ENCODE data around the gene ELMO1.

ELMO1 gene

GRCh38 chr7:37290731-37291130 lies 157.9 kb downstream of the ELMO1 start:
- no peak for DNase-seq

DNA sequence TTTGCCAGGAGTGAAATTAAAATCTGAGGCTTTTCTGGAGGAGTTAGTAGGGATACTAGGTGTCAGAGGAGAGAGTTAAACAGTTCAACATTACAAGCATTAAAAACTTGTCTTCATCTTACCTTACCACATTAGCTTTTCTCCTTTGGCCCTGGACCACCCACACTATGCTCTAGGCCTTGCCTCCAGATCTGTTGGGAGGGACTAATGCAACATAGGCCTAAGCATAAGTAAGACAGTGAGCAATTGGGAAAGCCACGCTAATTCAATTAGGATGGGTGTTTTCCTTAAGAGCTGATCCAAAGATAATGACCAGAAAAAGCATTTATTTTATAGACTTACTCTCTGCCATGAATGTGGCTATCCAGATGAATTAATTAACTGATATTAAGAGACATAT lies 158.9 kb downstream of the ELMO1 start:
- DNase-seq: no peak

DNA sequence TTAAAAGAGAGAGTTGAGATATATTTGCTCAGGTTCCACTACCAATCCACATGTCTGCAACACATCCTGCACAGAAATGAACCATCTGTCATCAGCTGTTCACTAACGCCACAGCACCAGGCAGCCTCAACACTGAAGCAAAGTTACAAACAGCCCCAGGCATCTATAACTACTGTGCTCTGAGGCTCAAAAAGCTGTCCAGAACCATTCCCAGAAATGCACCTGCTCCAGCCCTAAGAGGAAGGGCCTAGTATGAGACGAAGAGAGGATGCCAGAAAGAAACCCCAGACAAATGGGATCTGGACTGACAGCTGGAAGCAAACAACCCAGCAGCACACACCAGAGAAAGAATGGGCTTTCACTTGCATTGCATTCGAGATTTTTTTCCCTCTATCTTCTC lies 159.3 kb downstream of the ELMO1 start:
- peak; percentile 4 for DNase-seq

DNA sequence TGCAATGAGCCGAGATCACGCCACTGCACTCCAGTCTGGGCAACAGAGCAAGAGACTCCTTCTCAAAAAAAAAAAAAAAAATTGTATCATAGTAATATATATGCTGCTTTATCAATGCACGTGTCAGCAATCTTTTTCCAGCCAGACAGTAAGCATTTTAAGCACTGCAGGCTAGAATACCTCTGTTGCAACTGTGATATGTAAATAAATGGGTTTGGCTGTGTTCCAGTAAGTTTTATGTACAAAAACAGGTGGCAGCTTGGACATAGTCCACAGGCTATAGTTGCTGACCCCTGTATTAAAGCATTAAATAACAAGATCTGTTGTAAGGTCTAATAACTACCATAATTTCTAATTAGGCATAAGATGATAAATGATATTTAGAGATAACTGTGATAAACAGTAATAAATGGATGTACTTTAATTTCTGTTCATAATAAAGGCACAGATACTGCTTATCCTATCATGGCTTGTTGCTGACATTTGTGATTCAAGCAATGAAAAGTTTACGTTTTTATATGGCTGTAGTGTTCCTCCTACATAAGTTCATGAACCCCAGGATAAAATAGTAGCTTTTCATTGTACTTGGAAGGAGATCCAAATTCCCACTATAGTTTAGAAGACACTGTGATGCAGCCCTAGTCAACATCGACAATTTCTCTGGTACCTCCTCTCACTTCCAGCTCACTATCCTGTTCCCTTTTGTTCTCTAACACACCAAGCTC lies 161.4 kb downstream of the ELMO1 start:
- peak; percentile 91 for DNase-seq

DNA sequence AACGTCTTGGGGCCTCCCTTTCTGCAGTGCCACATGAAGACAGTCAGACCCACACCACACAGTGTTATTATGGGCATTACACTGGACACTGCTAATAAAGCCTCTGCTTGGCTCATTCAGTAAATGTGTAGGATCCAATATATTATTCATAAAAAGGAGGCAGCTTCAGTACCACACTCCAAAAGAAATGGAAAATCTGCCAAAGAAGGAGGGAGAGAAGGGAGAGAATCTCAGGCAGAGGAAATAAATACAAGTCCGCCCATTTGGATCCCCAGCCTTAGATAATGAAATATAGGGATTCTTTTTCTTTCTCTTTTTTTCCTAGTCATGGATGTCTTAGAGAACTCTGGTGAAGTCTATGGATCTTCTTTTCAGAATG lies 162.2 kb downstream of the ELMO1 start:
- DNase-seq: no peak

DNA sequence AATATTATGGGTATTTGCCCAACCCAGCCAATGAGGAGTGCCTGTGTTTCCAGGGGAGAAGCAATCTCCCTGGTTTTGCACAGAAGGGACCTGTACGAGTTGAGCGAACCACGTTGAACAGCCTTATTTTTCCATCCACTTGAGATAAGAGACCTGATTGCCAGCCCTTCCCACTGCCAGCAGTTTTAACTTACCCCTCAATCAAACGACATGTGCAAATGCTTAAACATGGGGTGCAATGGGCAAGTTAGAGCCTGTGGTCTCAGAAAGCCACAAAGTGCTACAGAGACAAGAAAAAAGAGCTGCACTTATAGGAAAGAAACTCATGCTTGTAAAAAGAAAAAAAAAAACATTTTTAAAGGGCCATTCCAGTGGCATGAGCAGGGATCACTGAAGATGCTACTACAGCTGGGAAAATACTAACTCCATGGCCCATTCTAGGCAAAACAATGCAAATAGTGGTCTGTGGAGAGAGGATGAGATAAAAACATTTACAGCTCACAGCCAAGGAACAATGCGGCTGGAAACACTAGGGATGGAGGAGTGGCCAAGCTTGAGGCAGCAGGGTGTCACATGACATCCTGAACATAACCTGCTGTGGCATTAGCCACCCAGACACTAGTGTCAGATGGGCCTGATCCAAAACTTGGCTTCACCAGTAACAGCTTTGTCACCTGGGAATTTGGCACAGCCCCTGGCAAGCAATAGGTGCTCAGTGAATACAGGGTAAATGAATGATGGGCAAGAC lies 162.8 kb downstream of the ELMO1 start:
- peak; percentile 84 for DNase-seq

- DNase-seq: peak; percentile 54
These were observed 163.8 kb downstream of the ELMO1 start for GRCh38 chr7:37284805-37285231.

GRCh38 chr7:37284285-37284684 lies 164.4 kb downstream of the ELMO1 start:
- no peak for DNase-seq

DNA sequence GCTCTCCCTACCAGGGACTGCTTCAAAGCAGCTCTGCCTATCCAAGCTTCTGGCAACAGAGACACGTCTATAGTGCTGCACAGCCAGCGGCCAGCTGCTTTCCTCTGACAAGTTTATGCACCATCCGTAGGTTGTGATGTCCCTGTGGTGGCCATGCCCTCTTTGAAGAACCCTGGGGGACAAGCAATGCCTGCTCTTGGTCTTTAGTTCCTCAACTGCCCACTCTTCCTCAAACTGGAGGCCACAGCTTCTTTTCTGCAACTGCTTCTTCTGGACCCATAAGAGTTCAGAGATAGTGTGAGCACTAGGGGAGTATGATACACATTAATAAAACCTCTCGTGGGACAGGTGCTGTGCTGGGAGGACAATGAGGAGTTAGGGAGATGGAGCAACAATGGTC lies 164.9 kb downstream of the ELMO1 start:
- DNase-seq: no peak

- no peak for DNase-seq
These were observed 165.7 kb downstream of the ELMO1 start for GRCh38 chr7:37282927-37283326.

DNA sequence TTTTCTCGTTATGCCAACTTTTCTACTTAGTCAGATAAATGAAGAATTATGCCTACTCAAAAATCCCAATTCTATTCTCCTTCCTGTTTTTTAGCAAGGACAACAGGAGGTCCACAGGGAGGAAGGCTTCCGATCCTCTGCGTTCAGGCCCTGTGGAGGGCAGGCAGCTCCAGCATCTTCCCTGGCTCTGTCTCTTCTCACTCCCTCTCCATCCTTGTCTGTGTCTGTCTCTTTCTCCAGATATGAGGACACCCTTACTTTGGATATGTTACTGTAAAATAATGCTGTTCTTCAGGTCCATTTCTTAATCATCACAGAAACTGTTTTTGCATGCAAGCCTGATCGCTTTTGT lies 166.6 kb downstream of the ELMO1 start:
- no peak for DNase-seq

GRCh38 chr7:37281368-37282092 lies 167.1 kb downstream of the ELMO1 start:
- DNase-seq: no peak

GRCh38 chr7:37277513-37277912 lies 171.2 kb downstream of the ELMO1 start:
- no peak for DNase-seq

- no peak for DNase-seq
These were observed 173.5 kb downstream of the ELMO1 start for GRCh38 chr7:37275078-37275710.

DNA sequence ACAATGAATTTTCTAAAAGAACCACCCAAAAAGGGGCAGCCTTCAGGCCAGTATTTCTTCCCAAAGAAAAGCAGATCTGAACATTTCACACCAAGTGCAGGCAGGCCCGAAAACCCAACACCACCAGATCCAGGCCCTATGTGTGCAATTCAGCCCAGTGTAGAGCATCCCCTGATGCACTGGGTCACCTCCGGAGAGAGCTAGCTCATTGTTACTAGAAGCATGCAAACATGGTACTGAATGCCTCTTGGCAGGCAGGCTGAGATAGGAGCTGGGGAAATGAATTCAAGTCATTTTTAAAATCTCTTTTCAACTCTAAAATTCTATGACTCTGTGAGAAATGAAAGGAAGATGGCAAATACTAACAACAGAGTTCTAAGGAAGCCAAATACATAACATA lies 174.8 kb downstream of the ELMO1 start:
- DNase-seq: no peak

- no peak for DNase-seq
These were observed 178.8 kb downstream of the ELMO1 start for GRCh38 chr7:37269711-37270508.

GRCh38 chr7:37267251-37267650 lies 181.4 kb downstream of the ELMO1 start:
- DNase-seq: no peak

GRCh38 chr7:37265876-37266275 lies 182.8 kb downstream of the ELMO1 start:
- DNase-seq: no peak

DNA sequence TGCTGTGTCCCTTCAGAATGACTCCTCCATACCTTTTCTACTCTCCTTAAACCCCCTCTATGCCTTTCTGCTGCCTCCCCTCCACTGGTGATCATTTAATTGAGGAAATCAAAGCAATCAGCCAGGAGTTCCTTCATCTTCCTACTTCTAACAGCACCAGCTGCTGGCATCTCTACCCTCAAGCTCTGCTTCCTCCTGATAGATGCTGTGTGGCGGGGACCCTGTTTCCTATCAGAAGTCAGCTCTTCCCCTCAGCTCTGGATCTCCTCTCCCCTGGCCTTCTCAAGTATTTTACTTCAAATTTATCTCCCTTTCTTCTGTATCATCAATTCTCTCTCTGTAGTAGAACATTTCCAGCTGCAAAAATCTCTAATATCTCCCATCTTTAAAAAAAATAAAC lies 183.7 kb downstream of the ELMO1 start:
- no peak for DNase-seq

- DNase-seq: no peak
These were observed 186.5 kb downstream of the ELMO1 start for GRCh38 chr7:37262181-37262580.

- DNase-seq: no peak
These were observed 189.3 kb downstream of the ELMO1 start for GRCh38 chr7:37259319-37259821.

DNA sequence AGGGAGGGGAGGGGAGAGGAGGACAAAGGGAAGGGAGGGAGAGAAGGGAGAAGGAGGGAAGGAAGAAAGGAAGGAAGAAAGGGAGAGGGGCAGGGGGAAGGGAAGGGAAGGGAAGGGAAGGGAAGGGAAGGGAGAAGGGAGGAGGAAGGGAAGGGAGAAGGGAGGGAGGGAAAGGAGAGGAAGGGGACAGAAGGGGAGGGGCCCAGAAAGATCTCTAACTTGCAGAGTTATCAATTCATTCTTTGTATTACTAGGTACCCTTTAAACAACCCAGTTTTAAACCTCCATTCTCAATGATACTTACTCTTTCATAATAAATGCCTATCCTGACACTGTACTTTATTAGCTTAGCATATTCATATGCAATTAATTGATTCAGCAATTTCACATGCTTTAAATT lies 192.0 kb downstream of the ELMO1 start:
- no peak for DNase-seq
